GM15510 (cell line): ENCODE measurements around the gene CIITA.

Source experiments
- POLR2A ChIP-seq: IDR thresholded peaks from 3 replicates; pipeline ENCODE4 v1.6.1; 2011; ENCODE audit warnings: borderline replicate concordance; ENCODE audit not compliant: insufficient read length; ENCODE audit errors: extremely low read depth

CIITA gene, protein sequence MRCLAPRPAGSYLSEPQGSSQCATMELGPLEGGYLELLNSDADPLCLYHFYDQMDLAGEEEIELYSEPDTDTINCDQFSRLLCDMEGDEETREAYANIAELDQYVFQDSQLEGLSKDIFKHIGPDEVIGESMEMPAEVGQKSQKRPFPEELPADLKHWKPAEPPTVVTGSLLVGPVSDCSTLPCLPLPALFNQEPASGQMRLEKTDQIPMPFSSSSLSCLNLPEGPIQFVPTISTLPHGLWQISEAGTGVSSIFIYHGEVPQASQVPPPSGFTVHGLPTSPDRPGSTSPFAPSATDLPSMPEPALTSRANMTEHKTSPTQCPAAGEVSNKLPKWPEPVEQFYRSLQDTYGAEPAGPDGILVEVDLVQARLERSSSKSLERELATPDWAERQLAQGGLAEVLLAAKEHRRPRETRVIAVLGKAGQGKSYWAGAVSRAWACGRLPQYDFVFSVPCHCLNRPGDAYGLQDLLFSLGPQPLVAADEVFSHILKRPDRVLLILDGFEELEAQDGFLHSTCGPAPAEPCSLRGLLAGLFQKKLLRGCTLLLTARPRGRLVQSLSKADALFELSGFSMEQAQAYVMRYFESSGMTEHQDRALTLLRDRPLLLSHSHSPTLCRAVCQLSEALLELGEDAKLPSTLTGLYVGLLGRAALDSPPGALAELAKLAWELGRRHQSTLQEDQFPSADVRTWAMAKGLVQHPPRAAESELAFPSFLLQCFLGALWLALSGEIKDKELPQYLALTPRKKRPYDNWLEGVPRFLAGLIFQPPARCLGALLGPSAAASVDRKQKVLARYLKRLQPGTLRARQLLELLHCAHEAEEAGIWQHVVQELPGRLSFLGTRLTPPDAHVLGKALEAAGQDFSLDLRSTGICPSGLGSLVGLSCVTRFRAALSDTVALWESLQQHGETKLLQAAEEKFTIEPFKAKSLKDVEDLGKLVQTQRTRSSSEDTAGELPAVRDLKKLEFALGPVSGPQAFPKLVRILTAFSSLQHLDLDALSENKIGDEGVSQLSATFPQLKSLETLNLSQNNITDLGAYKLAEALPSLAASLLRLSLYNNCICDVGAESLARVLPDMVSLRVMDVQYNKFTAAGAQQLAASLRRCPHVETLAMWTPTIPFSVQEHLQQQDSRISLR

DNA sequence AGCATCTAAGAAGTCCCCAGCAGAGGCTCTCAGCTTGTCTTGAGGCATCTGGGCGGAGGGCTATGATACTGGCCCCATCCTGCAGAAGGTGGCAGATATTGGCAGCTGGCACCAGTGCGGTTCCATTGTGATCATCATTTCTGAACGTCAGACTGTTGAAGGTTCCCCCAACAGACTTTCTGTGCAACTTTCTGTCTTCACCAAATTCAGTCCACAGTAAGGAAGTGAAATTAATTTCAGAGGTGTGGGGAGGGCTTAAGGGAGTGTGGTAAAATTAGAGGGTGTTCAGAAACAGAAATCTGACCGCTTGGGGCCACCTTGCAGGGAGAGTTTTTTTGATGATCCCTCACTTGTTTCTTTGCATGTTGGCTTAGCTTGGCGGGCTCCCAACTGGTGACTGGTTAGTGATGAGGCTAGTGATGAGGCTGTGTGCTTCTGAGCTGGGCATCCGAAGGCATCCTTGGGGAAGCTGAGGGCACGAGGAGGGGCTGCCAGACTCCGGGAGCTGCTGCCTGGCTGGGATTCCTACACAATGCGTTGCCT is at the start of gene CIITA:
TSS of gene CIITA (plus strand) at position 404 of the 543 bp plus-strand sequence. CDS start at position 533, 129 bp downstream.
- peak; percentile 70 for TF ChIP-seq POLR2A

DNA sequence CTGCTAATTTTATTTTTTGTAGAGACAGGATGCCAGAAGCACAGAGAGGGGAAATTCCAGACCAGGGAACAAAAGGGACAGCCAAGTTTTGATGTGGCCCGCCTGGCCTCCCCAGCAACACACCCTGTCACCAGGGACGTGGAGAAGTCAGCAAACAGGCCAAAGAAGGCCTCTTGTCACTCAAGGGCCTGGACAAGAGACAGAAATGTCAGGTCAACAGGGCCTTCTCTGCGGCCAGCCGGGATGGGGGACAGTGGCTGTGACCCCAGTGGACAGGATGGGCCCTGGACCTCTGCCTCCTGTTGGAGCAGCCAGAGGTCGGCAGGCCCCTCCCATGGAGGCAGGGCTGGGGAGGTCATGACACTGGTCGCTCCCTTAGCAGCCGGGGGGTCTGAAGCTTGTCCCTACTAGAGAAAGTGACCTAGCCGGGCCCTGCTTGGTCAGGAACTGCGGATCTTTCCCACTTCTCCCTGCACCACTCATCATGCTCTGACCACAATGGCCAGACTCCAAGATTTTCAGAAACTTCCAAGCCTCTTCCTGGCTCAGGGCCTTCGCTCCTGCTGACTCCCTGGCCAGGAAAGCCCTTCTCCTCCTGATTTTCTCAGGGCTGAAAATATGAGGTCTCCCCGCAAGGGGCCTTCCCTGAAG is 49.2 kb upstream of the CIITA start:
- TF ChIP-seq POLR2A: no peak

DNA sequence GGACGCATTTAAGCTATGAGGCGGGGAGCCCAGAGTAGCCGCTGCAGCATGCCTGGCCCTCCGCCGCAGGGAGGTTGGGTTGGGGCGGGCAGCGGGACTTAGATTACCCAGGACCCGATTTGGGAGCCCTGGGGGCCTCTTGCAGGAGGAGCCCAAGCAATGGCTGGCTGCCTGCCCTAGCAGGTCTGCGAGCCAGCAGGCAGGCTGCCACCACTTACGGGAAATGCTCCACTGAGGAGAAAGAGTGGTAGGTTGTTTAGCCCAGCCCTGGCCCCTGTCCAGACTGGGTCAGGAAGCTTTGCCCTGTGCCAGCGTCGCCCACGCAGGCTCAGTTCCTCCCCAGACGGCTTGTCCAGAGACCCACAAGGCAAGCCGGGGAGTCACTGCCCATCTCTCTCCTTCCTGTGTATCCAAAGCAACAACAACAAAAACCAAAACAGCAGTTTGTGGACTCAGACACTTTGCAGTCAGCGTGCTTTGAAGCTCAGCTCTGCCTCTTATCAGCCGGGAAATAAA is 48.1 kb upstream of the CIITA start:
- no peak for TF ChIP-seq POLR2A

DNA sequence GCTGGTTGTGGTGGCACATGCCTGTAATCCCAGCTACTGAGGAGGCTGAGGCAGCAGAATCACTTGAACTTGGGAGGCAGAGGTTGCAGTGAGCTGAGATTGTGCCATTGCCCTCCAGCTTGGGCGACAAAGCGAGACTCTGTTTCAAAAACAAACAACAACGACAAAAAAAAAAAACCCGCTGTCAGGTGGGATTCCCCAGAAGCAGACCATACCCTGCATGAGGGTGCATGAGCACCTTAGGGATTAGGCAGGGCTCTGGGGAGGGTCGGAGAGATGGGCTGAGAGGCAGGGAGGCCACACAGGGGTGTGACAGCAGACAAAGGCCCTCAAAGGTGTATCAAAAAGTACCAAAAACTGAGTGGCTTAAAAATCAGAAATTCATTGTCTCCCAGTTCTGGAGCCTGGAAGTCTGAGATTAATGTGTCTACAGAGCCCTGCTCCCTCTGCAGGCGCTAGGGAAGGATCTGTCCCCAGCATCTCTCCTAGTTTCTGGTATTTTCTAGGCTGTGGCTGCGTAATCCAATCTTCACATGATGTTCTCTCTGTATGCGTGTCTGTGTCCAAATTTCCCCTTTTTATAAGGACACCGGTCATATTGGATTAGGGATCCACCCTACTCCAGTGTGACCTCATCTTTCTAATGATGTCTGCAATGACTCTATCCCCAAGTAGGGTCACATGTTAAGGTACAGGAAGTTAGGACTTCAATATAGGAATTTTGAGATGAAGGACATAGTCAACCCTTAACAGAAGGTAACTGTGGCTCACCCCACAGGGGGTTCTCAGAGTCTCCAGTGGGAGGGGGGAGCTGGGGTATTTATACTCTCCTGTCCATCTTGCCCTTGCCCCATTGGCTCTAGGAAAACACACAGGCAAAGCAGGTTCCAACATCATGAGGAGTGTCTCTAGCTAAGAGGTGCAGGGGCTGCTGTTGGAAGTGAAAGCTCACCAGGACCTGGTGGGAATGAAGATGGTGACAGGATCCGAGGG is 44.8 kb upstream of the CIITA start:
- no peak for TF ChIP-seq POLR2A

DNA sequence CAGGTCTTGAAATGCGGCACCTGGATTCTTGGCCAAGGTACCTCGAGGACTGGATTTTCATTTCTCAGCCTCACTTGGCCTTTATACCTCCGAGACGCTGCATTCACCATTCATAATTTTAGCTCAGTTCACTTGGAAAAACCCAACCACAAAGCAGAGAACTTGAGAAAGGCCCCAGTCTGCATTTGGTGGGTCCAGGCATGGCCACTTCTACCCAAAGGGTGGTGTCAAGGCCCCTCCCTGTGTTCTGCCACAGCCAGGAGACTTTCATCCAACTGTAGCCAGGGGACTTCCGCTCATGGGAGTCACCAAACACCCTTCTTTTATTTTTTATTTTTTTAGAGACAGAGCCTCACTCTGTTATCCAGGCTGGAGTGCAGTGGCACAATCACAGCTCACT is 43.7 kb upstream of the CIITA start:
- no peak for TF ChIP-seq POLR2A

DNA sequence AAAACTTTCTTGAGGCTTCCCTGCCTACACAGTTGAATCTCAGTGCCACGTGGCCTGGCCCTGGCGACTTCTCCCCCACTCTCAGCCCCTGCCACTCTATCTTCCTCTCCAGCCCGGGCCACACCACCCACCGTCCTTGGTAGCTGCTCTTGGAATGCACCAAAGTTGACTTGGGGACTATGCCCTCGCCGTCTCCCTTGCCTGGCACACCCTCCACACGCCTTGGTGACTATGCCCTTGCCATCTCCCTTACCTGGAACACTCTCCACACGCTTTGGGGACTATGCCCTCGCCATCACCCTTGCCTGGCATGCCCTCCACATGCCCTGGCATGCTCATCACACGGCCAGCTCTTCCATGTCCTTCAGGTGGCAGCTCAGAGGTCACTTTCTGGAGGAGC is 42.9 kb upstream of the CIITA start:
- TF ChIP-seq POLR2A: no peak

DNA sequence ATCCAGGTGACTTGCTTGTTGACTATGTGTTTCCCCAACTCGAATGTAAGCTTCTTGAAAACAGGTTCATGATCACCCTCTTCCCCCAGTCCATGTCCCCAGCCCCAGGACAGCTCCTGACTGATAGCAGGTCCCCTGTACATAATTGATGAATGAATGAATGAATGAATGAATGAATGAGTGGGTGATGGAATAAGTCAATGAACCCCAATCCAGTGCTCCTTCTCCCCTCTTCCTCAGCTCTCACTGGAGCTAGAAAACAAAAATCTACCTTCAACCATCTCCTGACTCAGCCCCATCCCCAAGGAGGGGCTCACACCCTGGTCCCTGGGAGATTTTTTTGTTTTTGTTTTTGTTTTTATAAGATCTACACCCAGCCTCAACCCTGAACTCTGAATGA is 42.2 kb upstream of the CIITA start:
- no peak for TF ChIP-seq POLR2A

DNA sequence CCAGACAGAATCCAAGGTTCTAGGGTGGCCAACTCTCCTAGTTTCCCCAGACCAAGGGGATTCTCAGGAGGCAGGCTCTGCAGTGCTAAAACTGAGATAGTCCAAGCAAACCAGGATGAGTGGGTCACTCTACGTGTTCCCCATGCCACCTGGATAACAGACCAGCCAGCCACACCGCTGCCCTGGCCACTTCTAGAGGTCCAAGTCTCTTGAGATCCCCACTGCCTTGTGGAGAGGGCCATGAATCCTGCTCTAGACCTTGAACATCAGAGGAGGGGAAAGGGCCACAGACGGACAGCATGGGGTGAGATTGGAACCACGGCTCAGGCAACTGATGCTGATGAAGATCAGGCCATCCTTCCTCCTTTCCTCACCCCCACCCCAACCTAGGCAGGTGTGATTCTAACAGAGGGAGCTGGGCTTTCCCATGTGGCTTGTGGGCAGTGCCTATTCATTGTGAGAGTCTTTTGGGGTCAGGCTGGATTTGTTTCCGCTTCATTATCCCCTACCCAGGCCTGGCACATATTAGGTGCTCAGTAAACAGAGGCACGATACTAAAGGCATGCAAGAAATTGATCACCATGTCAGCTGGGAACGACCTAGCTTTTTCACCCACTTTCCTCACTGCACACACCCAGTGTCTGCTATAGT is 41.6 kb upstream of the CIITA start:
- TF ChIP-seq POLR2A: no peak

DNA sequence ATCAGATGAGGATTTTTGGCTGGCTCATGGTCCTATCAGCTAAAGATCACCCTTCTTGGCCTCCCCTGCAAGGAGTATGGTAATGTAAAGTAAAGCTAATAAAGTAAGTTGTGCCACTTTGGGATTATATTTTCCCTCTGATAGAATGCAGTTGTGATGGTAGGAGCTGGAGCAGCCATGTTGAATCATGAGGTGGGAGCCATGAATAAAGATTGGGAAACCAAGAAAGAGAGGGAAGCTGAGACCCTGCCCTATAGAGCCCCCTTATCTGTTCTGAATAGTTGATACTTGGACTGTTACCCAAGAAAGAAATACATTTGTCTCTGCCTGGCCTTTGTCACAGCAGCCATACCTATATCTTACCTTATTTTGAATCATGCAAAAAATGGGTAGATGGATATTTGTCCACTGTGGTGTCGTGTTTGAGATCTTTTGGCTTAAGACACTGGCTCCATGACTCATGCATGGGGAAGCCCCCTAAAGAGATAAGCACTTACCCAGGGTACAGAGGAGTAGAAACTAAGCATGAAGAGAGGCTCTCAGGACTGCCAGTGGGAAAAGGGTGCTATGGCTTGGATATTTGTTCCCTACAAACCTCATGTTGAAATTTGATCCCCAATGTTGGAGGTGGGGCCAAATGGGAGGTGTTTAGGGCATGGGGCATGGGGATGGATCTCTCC is 40.7 kb upstream of the CIITA start:
- no peak for TF ChIP-seq POLR2A

DNA sequence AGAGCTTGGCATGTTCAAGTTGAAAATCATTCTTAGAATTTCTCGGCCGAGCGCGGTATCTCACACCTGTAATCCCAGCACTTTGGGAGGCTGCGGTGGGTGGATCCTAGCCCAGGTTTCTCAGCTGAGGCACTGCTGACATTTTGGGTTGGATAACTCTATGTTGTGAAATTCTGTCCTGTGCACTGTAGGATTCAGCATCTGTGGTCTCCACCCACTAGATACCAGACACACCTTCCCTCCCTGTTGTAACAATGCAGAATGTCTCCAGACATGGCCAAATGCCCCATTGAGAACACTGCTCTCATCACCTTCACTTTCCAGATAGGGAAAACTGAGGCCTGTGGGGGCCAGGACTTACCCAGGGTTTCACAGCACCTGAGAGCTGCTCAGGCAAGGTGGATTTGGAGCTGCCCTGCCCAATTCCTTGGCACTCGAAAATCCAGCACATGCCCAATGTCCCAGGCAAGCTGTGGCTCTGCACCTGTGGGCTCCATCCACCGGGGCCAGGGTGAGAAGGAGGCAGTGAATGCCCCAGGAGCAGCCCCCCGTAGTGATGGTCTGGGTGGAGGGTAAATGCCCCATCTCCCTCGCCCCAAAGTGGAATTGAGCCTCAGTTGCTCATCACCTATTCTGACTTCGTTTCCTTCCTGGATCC is 38.3 kb upstream of the CIITA start:
- TF ChIP-seq POLR2A: no peak

DNA sequence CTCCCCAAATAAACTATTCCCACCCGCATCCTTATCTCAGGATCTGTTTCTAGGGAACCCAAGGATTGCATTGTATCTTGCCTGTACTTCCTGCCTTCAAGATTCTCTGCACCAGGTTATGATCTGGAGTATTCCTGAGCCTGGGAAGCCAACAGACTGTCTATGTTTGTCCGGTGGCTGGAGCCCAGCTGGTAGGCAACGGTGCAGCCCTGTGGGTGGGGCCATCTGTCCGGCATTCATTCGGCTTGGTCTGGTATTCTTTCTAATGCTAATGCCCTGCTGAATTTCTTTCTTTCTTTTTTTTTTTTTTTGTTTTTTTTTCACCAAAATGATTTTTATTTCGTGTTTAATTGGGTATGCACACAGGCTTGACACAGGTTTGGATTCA is 37.7 kb upstream of the CIITA start:
- no peak for TF ChIP-seq POLR2A
